ENCODE results near the gene CINP. TPM values are rescaled to one million over a fixed set of nuclear protein-coding genes. Genes with fewer than 3 reads are reported as not detected.
A peak's percentile ranks its signal among the peaks of the same experiment; 100 is the strongest.

Gene CINP
- total and polyA plus RNA-seq, 2 of the 13 experiments (the other 11 are each of a cell fraction or from before 2014, with no cell fraction given): 32.8 to 42.8 TPM

GRCh38 chr14:102362545-102363181 is at the start of gene CINP, which contains the start of gene TECPR2 (continued):
- no peak for TF ChIP-seq RNF219 (CRISPR knock-in tag; IDR thresholded peaks at IDR 0.05)
- no peak for TF ChIP-seq TIGD3 (CRISPR knock-in tag; IDR thresholded peaks at IDR 0.05; ENCODE audit: borderline replicate concordance)
- TF ChIP-seq CREM (IDR thresholded peaks at IDR 0.05): peak; percentile 75
- TF ChIP-seq CREM (CRISPR knock-in tag; IDR thresholded peaks at IDR 0.05): no peak
- no peak for TF ChIP-seq PRDM15 (CRISPR knock-in tag; IDR thresholded peaks at IDR 0.05)
- TF ChIP-seq MIXL1 (CRISPR knock-in tag; IDR thresholded peaks at IDR 0.05): no peak
- no peak for TF ChIP-seq ZNF761 (CRISPR knock-in tag; conservative IDR thresholded peaks at IDR 0.05)
- TF ChIP-seq CCAR2 (optimal IDR thresholded peaks at IDR 0.05; ENCODE audit: low read depth, low read length): no peak
- TF ChIP-seq RFX5 (IDR thresholded peaks at IDR 0.05; ENCODE audit: low read depth, low read length): no peak
- TF ChIP-seq ZNF577 (CRISPR knock-in tag; IDR thresholded peaks at IDR 0.05; ENCODE audit: borderline replicate concordance, low read depth): 0 out of 2 replicates have a peak, but pooled peaks have one; percentile 47
- no peak; the same call in 1 of the 2 replicates for TF ChIP-seq ZSCAN29 (CRISPR knock-in tag; conservative IDR thresholded peaks at IDR 0.05)
- TF ChIP-seq PHF5A (CRISPR knock-in tag; IDR thresholded peaks at IDR 0.05; ENCODE audit: low read depth, unreplicated experiment): no peak
- no peak for TF ChIP-seq CEBPB (IDR thresholded peaks at IDR 0.05; ENCODE audit: borderline replicate concordance, low read depth, low read length)
- no peak for TF ChIP-seq ELK4 (CRISPR knock-in tag; IDR thresholded peaks at IDR 0.05; ENCODE audit: borderline replicate concordance)
- peak; percentile 33; the same call in 1 of the 2 replicates for TF ChIP-seq MTA1 (CRISPR knock-in tag; IDR thresholded peaks at IDR 0.05; ENCODE audit: borderline replicate concordance)
- no peak for TF ChIP-seq THRA (CRISPR knock-in tag; IDR thresholded peaks at IDR 0.05; ENCODE audit: borderline replicate concordance)
- TF ChIP-seq SKIL (CRISPR knock-in tag; IDR thresholded peaks at IDR 0.05; ENCODE audit: borderline replicate concordance): no peak
